Forelimb muscle (tissue), 1 donor: ENCODE measurements around the gene LINGO3. TPM values are rescaled to one million over a fixed set of nuclear protein-coding genes. Genes with fewer than 3 reads are reported as not detected.

Source experiments
- DNase-seq: peaks from one replicate; pipeline ENCODE4 v3.0.0-alpha.2; 2013; ENCODE audit warnings: low read depth
- polyA plus RNA-seq: library from polyadenylated mRNA; unstranded; fragments of 120-200 nt; gene quantifications from one replicate; pipeline ENCODE4 v1.2.1, GENCODE V29; 2013; ENCODE audit not compliant: insufficient read length

The LINGO3 gene
- polyA plus RNA-seq, 1 donor = 0.13 TPM

- peak; percentile 67 for DNase-seq
Measured at GRCh38 chr19:2328401-2329148, 20.6 kb upstream of the LINGO3 start, which contains the start of the genes LSM7 and SPPL2B. Gene LSM7 (minus strand): TSS chr19:2328586. CDS start chr19:2328566, 20 bp downstream. Gene SPPL2B (plus strand): TSS chr19:2328684. CDS start chr19:2328710, 26 bp downstream.

- DNase-seq = no peak
Measured at GRCh38 chr19:2327773-2328400, 19.9 kb upstream of the LINGO3 start.

- DNase-seq = no peak
Measured at GRCh38 chr19:2326699-2327360, 18.9 kb upstream of the LINGO3 start.

- no peak for DNase-seq
Measured at GRCh38 chr19:2325281-2326046, 17.5 kb upstream of the LINGO3 start.

GRCh38 chr19:2324220-2324948 lies 16.4 kb upstream of the LINGO3 start:
- DNase-seq = no peak

- no peak for DNase-seq
Measured at GRCh38 chr19:2323707-2324106, 15.8 kb upstream of the LINGO3 start.

- no peak for DNase-seq
Measured at GRCh38 chr19:2321565-2322283, 13.8 kb upstream of the LINGO3 start.

- DNase-seq = no peak
Measured at GRCh38 chr19:2320939-2321338, 13.0 kb upstream of the LINGO3 start.

- DNase-seq = no peak
Measured at GRCh38 chr19:2320049-2320448, 12.1 kb upstream of the LINGO3 start.

GRCh38 chr19:2319551-2319950 lies 11.6 kb upstream of the LINGO3 start:
- DNase-seq = no peak

GRCh38 chr19:2318923-2319322 lies 11.0 kb upstream of the LINGO3 start:
- no peak for DNase-seq

GRCh38 chr19:2317756-2318155 lies 9.8 kb upstream of the LINGO3 start:
- DNase-seq = no peak

- DNase-seq = no peak
Measured at GRCh38 chr19:2317300-2317699, 9.3 kb upstream of the LINGO3 start.

- no peak for DNase-seq
Measured at GRCh38 chr19:2315818-2316353, 7.9 kb upstream of the LINGO3 start.

- no peak for DNase-seq
Measured at GRCh38 chr19:2315121-2315817, 7.3 kb upstream of the LINGO3 start.

- no peak for DNase-seq
Measured at GRCh38 chr19:2312820-2313501, 5.0 kb upstream of the LINGO3 start.

GRCh38 chr19:2311093-2311492 lies 3.1 kb upstream of the LINGO3 start:
- no peak for DNase-seq

- DNase-seq = no peak
Measured at GRCh38 chr19:2309734-2310362, 1.9 kb upstream of the LINGO3 start.
